Stimulated activated CD4-positive, alpha-beta T cell treated with anti-CD3 and anti-CD28 coated beads, Interleukin-4, amount 100 ng/mL, for 48 hours (primary cell): Measurements from ENCODE around the gene TBCEL.
"Not testable (repeated sequence)": the region's sequence is repeated elsewhere in the genome, so short reads cannot be mapped to it uniquely, and the experiment has no call there.

Experiments
- DNase-seq, 2 donors: peaks; one replicate each; pipeline ENCODE4 v3.0.0-alpha.2; 2020; ENCODE audit warnings: low read depth in 2 of 2

TBCEL gene

GRCh38 chr11:121029153-121029552 is 5.3 kb downstream of the TBCEL start:
- no peak for DNase-seq

- no peak for DNase-seq
Measured at GRCh38 chr11:121029813-121030445, 6.0 kb downstream of the TBCEL start.

GRCh38 chr11:121031167-121031566 is 7.3 kb downstream of the TBCEL start:
- no peak for DNase-seq

- not testable (repeated sequence) for DNase-seq
Measured at GRCh38 chr11:121031648-121032047, 7.7 kb downstream of the TBCEL start.

- DNase-seq, result no peak
Measured at GRCh38 chr11:121032546-121032945, 8.6 kb downstream of the TBCEL start.

GRCh38 chr11:121033635-121034034 is 9.7 kb downstream of the TBCEL start:
- no peak for DNase-seq

GRCh38 chr11:121035169-121035755 is 11.4 kb downstream of the TBCEL start:
- DNase-seq, result no peak

- DNase-seq, result no peak
Measured at GRCh38 chr11:121035780-121036179, 11.9 kb downstream of the TBCEL start.

GRCh38 chr11:121037016-121037415 is 13.1 kb downstream of the TBCEL start:
- no peak for DNase-seq

- DNase-seq, result no peak
Measured at GRCh38 chr11:121038648-121039409, 14.9 kb downstream of the TBCEL start.

- DNase-seq, result no peak
Measured at GRCh38 chr11:121039971-121040613, 16.2 kb downstream of the TBCEL start.

- no peak for DNase-seq
Measured at GRCh38 chr11:121040614-121041002, 16.7 kb downstream of the TBCEL start.

GRCh38 chr11:121041072-121041471 is 17.2 kb downstream of the TBCEL start:
- DNase-seq, result no peak

GRCh38 chr11:121042296-121042695 is 18.4 kb downstream of the TBCEL start:
- no peak for DNase-seq

- no peak for DNase-seq
Measured at GRCh38 chr11:121047926-121048325, 24.0 kb downstream of the TBCEL start.

- no peak for DNase-seq
Measured at GRCh38 chr11:121048464-121049233, 24.7 kb downstream of the TBCEL start.

GRCh38 chr11:121053244-121053643 is 29.3 kb downstream of the TBCEL start:
- DNase-seq, result no peak

GRCh38 chr11:121054266-121054665 is 30.4 kb downstream of the TBCEL start:
- DNase-seq, result no peak

GRCh38 chr11:121055076-121055475 is 31.2 kb downstream of the TBCEL start:
- DNase-seq, result no peak

- DNase-seq, result no peak
Measured at GRCh38 chr11:121057922-121058321, 34.0 kb downstream of the TBCEL start.

- DNase-seq, result no peak
Measured at GRCh38 chr11:121058941-121059340, 35.0 kb downstream of the TBCEL start.

GRCh38 chr11:121059605-121060004 is 35.7 kb downstream of the TBCEL start:
- DNase-seq, result no peak
